NCI-H2029 (cell line): ENCODE data around the gene COL5A1.

Source experiments
- DNase-seq: peaks from one replicate; lab custom pipeline; 2025; lab: John Stamatoyannopoulos, UW

The COL5A1 gene

DNA sequence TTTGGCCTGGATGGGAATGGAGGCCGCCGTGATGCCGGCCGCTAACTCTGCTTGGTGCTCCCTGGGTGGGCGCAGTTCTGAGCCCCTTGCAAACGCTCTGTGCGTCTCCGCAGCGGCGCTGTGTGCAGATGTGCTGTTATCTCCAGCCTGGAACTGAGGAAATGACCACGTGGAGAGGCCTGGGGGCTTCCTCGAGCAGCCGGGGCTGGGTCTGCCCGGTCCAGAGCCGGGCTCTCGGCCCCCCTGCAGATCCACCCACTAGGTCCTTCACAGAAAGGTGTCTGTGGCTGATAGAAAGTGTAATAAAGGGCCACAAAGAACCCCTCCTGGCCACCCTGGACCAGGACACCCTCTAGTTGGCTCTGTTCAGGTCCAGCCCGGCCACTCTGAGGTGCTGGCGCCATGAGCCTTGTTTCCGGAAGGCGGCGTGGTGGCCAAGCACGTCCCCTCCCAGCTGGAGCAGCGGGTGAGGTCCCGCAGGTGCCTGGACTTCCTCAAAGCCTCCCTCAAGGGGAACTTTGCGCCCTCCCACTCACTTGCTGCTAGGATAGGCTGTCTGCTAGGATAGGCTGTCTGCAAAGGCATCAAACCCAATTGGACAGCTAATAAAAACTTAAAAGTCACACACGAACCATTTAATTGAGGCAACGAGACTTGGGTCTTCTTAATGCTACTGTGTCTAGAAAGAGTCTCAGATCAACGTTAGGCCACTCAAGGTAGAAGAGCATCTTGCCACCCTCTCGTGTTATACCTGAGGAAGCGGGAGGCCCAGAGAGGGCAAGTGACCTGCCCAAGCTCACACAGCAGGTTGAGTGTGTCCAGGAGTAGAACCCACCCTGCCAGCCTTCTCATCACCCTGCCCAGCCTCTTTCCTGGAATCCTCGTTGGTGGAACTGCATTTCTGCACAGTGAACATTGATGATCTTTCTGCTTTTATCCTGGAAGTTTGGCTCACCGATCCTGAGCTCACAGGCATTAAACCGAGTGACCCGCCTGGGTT, 129.7 kb downstream of the COL5A1 start:
- DNase-seq, result no peak

DNA sequence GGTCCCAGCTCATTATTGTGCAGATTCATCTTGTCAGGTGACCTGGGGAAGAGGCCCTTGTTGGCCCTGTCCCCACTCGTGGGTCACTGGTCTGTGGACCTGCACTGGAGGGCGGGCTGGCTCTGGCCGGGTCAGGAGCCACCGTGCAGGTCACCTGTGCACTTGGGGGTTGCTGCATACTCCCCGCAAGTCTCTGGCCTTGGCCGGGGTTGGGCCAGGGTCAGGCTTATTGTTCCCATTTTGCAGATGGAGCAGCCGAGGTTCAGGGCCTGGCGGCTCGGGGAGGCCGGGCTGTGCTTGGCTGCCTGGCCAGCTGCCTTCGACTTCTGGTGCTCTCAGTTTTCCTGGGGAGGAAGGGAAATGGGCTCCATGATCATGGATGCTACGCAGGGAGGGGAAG, 130.7 kb downstream of the COL5A1 start:
- no peak for DNase-seq

DNA sequence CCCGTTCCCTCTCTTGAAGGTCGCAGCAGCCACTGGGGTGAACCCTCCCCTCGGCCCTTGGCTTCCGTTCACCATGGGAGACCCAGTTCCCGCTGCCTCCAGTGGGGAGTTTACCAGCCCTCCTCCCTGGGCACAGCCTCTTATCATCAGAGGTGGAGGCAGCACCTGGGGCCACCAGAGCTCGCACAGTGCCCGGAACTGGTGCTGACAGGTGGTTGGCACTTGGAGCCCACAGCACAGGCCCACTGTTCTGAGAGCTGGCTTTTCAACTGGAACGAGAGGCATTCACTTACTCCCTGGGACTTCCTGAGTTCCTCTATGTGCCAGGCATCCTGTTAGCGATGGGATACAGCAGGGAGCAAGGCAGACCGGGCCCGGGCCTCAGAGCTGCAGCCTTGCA, 132.2 kb downstream of the COL5A1 start:
- no peak for DNase-seq

DNA sequence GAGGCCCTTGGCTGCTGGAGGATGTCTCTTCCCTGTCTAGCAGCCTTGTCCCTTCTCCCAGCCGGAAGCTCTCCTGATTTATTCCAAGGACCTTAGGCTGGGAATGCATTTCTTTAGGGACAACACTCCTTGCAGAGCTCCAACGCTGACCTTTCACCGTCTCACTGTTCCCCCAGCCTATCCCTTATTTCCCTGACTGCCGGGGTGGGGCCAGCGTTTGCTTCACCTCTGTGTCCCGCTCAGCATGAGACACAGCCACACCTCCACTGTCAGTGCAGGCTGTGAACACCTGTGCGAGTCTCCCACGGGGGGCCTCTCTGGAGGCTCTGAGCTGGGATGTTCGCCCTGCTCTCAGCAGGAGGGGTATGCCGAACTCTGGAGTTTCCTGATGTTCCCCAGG, 132.8 kb downstream of the COL5A1 start:
- no peak for DNase-seq

DNA sequence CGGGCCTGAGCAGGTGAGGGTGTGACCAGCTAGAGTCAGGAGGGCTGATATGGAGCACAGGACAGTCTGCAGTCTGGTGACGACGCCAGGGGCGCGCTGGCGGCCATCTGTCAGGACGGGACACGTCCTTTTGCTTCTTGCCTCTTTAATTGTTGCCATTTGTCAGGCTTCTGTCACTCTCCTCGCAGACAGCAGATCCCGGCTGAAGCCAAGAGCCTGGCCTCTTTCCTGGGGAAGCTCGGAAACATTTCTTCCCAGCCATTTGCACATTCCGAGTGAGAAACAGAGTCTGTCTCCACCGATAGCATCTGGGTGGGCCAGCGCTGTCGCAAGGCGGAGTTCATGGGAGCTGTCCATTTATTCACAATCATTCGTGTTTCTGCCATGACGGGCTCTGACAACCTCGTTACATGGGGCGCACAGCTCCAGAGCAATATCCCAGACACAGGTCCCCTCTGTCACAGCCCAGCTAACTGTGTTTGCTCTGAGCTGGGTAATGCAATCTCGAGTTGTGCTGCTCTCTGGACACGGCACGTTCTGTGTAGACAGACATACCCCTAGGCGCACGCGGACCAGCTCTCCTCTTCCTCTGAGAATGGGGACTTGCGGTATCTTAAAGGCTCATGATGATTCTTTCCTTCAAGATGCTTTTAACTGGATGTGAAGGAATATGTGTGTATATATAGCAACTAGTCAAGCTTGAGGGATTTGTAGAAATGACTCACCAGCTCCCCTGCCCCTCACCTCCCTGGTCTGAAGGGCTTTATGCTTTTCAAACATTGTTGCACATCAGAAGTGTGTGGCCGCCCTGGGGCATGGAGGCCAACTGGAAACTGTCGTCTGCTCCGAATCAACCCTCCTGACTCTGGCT, 133.7 kb downstream of the COL5A1 start:
- DNase-seq, result no peak

DNA sequence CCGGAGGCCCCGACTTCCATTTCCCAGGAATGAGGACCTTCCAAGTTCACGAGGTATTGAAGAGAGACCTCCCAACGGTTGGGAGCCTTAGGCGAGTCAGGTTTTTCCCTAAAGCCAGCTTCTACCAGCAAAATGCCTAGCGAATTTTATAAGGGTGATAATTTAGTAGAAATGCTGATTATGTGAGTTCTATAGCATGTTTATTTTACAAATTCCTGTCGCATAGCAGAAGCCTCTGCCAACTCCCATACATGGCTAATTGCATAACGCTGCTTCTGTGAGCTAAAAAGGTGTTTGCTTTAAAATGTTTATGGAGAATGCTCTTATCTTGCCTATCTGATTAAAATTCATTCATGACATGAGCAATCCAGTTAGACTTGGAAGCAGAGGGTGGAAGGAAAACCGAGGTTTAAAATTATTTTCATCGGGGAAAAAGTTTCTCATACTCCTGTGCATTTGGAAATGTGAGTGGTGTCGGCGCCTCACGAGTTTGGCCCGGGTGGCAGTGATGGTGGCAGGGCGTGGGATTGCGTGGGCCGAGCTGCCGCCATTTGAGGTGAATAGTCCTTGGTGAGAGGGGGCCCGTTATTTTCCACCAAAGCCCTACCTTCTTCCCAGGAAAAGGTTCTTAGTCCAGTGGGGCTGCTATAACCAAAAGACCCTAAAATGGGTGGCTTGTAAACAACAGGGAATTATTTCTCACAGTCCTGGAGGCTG, 134.6 kb downstream of the COL5A1 start:
- DNase-seq, result no peak

DNA sequence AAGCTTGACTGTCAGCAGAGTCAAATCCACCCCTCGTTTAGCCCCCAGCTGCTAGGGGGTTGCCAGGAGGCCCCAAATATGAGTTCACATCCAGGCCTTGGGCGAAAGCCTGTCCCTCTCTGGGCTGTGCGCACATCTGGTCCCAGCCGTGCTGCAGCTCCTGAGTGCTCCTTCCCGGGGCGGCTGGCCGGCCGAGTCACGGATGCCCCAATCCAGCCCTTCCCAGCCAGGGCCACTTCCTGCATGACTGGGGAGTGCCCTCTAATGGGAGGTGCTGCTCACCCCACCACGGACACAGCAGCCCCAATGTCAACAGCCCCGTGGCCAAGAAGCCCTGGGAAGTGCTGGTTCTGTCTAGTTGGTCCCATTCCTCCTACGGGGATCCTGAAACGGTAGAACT, 135.6 kb downstream of the COL5A1 start:
- no peak for DNase-seq

DNA sequence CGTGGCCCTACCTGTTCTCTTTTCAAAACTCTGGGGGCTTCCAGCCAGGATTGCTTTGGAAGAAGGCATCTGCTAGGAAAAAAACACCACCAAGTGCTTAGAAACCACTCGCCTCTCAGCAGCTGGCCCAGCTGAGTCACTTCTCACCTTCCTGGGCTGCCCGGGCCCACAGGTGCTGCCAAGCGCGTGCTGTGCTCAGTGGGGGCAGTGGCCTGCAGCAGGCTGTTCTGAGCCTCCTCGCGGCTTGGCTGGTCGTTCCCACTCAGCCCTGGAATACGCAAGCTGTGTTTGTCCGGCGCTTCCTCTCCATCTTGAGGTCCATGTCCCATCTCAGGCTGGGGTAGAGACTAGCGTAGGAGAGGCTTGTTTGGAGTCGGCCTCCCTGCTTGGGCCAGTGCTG, 136.6 kb downstream of the COL5A1 start:
- DNase-seq, result no peak

DNA sequence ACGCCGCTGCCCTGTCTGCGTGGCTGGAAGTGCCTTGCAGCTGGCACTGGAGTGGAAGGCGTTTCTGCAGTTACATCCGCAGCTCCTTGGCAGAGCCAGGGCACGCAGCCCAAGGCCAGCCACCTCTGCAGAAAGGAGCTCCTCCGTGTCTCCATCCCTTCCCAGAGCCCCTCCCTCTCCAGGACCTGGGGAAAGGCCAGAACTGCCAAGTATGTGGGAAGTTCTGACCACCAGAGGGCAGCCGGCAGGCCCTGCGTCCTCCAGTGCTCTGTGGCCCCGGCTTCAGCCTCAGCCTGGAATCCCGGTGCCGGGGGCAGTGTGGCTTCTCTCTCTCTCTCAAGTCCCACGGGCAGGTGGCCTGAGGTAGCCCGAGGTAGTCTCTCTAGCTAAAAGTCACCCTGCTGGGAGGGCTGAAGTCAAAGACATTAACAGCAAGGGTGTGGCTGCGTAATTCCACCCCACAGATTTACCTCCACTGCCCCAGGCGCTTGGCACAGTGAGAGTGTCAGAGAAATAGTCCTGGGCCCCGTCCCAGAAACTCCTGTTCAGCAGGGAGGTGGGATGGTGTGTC, 137.3 kb downstream of the COL5A1 start:
- DNase-seq, result no peak

DNA sequence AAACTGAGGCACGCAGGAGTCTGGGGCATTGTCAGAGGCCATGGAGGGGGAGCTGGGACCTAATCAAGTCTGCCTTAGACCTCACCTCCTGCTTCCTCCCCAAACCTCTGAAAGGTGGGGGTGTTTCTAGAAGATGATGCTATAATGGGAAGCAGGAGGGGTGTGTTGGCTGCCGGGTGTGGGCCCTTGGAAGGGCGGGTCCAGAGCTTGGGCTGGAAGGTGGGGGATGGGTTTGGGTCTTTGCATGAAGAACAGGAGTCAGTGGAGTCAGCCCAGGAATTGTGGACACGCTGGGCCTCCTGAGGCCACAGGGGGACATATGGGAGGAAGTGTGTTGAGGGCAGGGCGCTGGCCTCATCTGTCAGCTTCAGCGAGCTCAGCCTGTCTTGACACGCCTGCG, 138.0 kb downstream of the COL5A1 start:
- DNase-seq, result no peak

DNA sequence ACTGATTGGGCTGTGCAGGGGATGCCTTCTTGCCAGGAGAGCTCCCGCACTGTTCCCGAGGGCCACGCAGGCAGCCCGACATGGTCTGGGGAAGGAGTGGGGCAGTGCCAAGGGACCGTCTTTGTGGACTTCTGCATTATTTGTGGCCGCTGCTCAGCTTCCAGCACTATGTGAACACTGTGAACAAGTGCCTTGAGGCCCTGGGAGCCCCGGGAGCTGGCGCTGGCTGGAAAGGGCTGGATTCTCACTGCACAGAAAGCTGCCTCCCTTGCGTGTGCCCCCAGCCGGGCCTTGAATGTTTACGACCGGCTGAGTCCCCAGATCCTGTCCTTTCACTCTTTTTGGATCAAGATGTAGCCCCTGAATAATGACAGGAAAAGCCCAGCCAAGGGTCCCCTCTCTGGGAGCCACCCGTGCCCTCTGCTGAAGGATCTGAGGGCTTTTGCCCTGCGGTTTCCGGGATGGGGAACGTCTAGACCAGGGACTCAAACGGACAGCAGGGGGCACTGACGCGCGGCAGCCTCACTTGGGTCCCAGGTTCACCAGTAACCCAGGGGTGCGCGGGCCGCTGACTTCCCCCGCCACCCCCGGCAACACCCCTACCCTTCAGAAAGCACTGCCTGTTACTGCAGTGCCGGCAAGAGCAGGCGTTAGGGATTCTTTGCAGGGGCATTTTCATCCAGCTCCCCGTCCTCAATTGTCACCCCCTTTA, 140.1 kb downstream of the COL5A1 start:
- DNase-seq, result no peak

DNA sequence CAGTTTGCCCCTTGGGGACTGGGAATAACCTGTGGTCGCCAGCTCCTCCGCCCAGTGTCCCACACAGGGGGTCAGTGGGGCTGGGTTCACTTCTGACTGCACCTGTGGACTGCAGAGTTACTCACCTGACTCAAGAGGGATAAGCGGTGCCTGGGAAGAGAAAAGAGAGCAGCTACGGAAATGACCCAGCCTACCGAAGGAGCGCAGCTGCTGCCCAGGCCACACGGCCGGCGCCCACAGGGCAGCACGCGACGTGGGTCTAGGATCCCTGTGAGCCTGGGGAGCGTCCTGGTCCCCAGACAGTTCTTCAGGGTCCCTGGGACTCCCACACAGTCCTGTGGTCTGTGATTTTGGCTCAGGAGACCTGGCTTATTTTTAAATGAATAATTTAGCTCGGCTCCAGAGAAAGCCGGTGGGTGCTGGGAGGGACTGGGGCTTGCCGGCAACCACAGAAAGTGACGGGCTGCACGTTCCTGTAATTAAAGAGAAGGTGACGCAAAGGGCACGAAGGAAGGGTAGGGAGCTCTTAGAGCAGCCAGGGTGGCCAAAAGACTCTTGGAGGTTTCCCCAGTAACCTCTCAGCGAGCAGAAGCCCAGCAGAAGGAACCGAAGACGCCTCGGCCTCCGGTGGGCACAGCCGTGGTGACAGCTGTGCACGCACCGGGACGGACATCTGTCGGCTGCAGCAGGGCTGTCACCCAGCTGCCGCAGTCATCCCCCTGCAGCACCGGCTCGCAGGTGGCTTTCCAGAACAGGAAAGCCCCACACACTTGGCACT, 141.5 kb downstream of the COL5A1 start:
- no peak for DNase-seq

DNA sequence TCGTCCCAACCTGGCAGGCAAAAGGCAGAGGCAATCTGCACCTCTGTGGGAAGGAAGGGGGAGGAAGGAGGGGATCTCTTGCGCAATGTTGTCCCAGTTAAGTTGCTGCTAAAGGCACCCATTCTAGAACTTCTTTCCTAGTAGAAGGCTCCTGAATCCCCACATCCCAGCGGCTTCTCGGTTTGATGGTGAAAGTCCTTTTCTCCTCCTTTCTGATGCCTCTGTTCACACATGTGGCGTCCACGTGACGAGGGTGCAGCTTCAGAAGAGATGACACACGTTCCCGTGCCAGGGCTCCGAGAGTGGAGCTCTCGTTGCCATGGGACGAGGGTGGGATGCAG, 142.1 kb downstream of the COL5A1 start:
- DNase-seq, result no peak

DNA sequence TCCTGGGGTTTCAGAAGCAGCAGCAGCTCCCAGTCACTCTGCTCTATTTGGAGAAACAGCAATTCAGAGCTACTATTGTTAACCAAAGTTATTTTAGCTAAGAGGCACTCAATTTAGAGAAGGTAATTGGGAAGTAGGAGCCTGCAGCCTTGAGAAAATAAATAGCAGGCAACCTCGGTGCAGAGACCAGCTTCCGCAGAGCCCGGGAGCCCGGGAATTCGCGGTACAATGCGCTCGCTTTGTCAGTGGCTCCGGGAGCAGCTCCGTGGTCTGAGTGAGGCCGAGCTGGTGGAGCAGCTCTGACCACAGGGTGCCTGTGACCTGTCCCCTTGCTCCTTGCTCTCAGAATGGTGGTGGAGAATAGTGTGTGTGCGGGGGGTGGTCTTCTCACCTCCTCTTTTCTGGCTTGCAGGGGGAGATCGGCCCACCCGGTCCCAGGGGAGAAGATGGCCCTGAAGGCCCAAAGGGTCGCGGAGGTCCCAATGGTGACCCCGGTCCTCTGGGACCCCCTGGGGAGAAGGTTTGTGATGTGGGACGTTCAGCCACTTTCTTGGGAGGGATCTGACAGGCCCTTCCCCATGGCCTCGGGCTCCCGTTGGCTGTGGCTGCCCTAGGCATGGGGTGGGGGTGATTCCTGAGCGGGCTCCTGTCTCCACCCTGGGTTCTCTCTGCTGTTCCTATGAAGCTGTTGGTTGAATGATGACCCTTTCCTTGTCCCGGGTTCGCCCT, 143.1 kb downstream of the COL5A1 start:
- no peak for DNase-seq

DNA sequence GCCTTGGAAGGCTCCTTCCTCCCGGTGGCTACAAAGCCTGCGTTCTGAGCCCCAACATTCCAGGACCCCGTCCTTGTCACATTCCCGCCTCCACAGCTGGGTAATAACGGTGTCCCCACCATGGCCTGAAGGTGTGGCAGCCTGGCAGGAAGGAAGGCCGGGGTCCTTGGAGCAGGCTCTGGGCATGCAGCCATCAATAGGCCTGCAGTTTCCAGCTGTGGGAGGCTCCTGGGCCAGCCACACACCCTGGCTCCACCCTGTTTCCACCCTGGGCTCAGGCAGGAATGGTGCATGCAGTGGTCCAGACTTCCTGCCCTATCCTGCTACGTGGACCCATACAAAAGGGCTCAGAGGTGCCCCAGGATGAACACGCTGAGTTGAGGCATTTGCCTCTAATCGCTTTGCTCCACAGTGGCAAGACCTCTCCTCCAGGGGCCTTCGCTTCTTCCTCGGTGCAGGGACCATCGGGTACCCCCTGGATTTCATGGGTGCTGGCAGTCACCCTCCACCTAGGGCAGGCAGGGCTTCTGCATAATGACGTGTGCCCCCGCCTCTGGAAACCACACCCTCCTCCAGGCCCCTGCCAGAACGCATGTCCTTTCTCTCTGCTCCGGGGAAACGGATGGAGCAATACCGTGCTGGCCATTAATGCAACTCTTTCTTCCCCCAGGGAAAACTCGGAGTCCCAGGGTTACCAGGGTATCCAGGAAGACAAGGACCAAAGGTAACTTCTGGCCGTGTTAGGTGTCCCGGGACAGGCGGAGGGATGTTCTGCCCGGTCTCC, 143.9 kb downstream of the COL5A1 start:
- DNase-seq, result no peak

DNA sequence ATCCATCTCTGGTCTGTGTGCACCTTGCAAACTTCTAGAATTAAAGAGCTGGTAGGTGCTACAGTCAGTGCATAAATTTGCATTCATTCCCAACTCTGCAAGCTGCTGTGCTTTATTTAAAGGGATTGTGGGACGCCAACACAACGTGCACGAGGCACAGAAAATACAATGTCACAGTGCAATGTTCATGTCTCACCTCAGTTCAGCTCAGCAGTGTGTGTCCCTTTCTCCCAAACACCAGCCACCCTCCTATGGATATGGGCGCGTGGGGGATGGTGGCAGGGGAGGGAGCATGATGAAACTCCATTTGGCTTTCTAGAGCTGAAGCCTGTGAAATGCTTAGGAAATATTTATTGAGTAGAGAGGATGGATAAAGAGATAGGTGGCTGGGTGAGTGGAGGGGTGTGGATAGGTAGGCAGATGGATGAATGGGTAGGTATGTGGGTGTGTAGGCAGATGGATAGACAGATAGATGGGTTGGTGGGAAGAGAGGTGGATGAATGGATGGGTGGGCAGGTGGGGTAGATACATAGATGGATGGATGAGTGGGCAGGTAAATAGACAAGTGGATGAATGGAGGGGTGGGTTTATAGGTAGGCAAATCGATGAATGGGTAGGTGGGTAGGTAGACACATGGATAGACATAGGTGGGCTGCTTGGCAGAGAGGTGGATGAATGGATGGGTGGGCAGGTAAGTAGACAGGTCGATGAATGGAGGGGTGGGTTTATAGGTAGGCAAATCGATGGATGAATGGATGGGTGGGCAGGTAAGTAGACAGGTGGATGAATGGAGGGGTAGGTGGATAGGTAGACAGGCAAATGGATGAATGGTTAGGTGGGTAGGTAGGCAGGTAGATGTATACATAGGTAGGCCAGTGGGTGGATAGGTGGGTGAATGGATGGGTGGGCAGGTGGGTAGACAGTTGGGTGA, 146.3 kb downstream of the COL5A1 start:
- no peak for DNase-seq

DNA sequence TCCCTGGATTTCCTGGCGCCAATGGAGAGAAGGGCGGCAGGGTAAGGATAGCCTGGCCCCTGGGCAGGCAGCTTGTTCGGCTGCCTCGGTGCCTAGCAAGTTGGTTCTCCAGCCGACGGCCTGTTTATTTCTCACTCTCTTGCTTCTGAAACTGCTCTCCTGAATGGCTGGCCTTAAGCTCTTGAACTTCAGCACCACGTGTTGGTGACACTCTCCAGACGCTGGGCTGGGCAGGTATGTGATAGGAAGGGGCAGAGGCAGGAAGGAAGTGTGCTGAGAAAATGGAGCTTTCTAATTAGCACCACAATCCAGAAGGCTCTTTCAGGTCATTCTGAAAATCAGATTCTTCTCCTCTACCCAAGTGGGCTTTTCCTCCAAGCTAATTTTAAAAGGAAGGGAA, 147.6 kb downstream of the COL5A1 start:
- no peak for DNase-seq

DNA sequence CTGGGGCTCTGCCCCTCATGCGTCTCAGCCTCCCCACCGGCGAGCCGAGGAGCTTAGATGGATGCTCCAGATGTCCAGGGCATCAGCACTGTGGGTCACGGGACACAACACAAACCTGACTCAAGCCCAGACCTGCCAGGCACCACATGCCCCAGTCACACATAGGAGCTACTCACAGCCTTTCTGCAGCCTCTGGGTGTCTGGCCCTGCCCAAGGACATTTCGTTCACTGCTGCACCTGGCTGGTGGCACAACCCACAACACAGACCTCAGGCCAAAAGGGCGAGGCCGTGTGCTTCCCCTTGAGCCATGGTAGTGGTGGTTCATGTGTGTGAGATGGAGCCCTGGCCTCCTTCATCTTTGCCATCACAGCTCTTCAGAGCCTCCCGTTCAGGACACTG, 149.4 kb downstream of the COL5A1 start:
- DNase-seq, result no peak
